CD4-positive, alpha-beta T cell (primary cell): ENCODE results near the gene TSTD1. TPM values are rescaled to one million over a fixed set of nuclear protein-coding genes. Genes with fewer than 3 reads are reported as not detected.

Source experiments
- ATAC-seq: fragments of 200-7000 bp; cut with Tn5 transposase; one replicate; pipeline ENCODE4 v1.10.0; 2022; ENCODE audit warnings: mild to moderate bottlenecking; ENCODE audit not compliant: poor library complexity
- CTCF ChIA-PET: fragments of 350-600 bp; sonication (Branson Sonifier 250); formaldehyde crosslinking; loops from one replicate; lab custom pipeline; 2021; ENCODE audit warnings: antibody characterized with exemption, inconsistent platforms; lab: Charles Lee
- POLR2A ChIA-PET: fragments of 350-600 bp; sonication (Branson Sonifier 250); formaldehyde crosslinking; loops from one replicate; lab custom pipeline; 2021; ENCODE audit warnings: antibody characterized with exemption, inconsistent platforms; lab: Charles Lee
- DNase-seq, 14 experiments: peaks; one replicate each; pipeline ENCODE4 v3.0.0-alpha.2; 2013 to 2020; ENCODE audit warnings: mixed read lengths in 2 of 14
- H3K27ac ChIP-seq, 2 donors: one replicate each; pipeline versions ENCODE4 v1.5.1 to v1.7.0; 2013; ENCODE audit warnings: low read length in 2 of 2, low read depth in 1 of 2, mild to moderate bottlenecking in 1 of 2
- H3K27me3 ChIP-seq, 2 experiments: 1 replicate in 1 of 2; 2 replicates in 1 of 2; pipeline versions ENCODE4 v1.6.1 to v1.7.0; 2013; ENCODE audit warnings: low read length in 2 of 2, control low read depth in 1 of 2, mild to moderate bottlenecking in 1 of 2, moderate library complexity in 1 of 2; ENCODE audit not compliant: insufficient read depth in 2 of 2, control insufficient read depth in 1 of 2
- H3K36me3 ChIP-seq: one replicate; pipeline ENCODE4 v1.6.1; 2013; ENCODE audit warnings: low read length, control low read depth; ENCODE audit not compliant: insufficient read depth
- H3K4me1 ChIP-seq: one replicate; pipeline ENCODE4 v1.6.1; 2013; ENCODE audit warnings: low read length, control low read depth; ENCODE audit not compliant: insufficient read depth
- H3K4me3 ChIP-seq: one replicate; pipeline ENCODE4 v1.5.1; 2013; ENCODE audit warnings: mild to moderate bottlenecking, low read length, moderate library complexity
- H3K9me3 ChIP-seq, 2 experiments: 1 replicate in 1 of 2; 2 replicates in 1 of 2; pipeline versions ENCODE4 v1.6.1 to v1.7.0; 2013; ENCODE audit warnings: low read length in 2 of 2, mild to moderate bottlenecking in 2 of 2, control low read depth in 1 of 2, moderate library complexity in 1 of 2; ENCODE audit not compliant: control insufficient read depth in 1 of 2, insufficient read depth in 1 of 2
- H3K27ac Mint-ChIP-seq: one replicate; pipeline ENCODE4 v1.8.0; 2020; ENCODE audit warnings: mixed read lengths
- H3K27me3 Mint-ChIP-seq: one replicate; pipeline ENCODE4 v1.8.0; 2021; ENCODE audit warnings: mixed read lengths
- H3K36me3 Mint-ChIP-seq: one replicate; pipeline ENCODE4 v1.8.0; 2021; ENCODE audit warnings: low read depth, mixed read lengths
- H3K4me1 Mint-ChIP-seq: one replicate; pipeline ENCODE4 v1.8.0; 2021; ENCODE audit warnings: low read depth, mixed read lengths
- H3K4me3 Mint-ChIP-seq: one replicate; pipeline ENCODE4 v1.8.0; 2020; ENCODE audit warnings: mild to moderate bottlenecking, mixed read lengths
- H3K9me3 Mint-ChIP-seq: one replicate; pipeline ENCODE4 v1.8.0; 2020; ENCODE audit warnings: mixed read lengths
- CTCF ChIP-seq: fragments of 200-600 bp; IDR thresholded peaks from one replicate; pipeline ENCODE4 v1.8.0; 2022; ENCODE audit warnings: antibody characterized with exemption, mild to moderate bottlenecking
- intact Hi-C, 2 experiments: fragments of 100-400 bp; cut with DNase I in 1 of 2; cut with micrococcal nuclease in 1 of 2; formaldehyde crosslinking; loops; one replicate each; pipeline versions ENCODE4 v1.15.1 to v1.9.0; 2023 to 2025; cut with DNase I, micrococcal nuclease
- total RNA-seq, 174 experiments: library from RNA in 2 of 174; stranded (reverse) in 2 of 174; gene quantifications; one replicate each; pipeline ENCODE4 v1.2.3 and lab custom pipeline; 2021 to 2026

TSTD1 gene
- total RNA-seq, 2 experiments from 2014 or later: 38.0 to 40.3 TPM

GRCh38 chr1:161059293-161059692, 20.5 kb upstream of the TSTD1 start:
- Histone ChIP-seq H3K4me3 (no peak overlapping the region), H3K27ac (peak overlapping the region; percentile 13 to 54), H3K4me1 (peaks cover 67% of the 10 kb centered on the region), H3K36me3 (peaks cover 77% of the 10 kb centered on the region), H3K27me3 (no peaks in the 10 kb centered on the region), H3K9me3 (no peaks in the 10 kb centered on the region)
- no peak overlapping the region for H3K4me3 Mint-ChIP-seq
- no peak for TF ChIP-seq CTCF
- ATAC-seq (no peak), DNase-seq (no peak)
- H3K27ac Mint-ChIP-seq: peak overlapping the region; percentile 88
- peaks cover 64% of the 10 kb centered on the region for H3K4me1 Mint-ChIP-seq
- H3K36me3 Mint-ChIP-seq: peaks cover 79% of the 10 kb centered on the region
- CTCF ChIA-PET: interaction anchor here (0.6 to 2.3 kb wide), 3 partner anchors 9 to 38 kb away, joined by 3 to 8 read pairs (median 3); partner anchors contain the start of gene USF1
- no peaks in the 10 kb centered on the region for H3K27me3 Mint-ChIP-seq
- POLR2A ChIA-PET: interaction anchor here (0.8 to 3.1 kb wide), 3 partner anchors 8 to 14 kb away, joined by 3 to 20 read pairs (median 16); partner anchors contain the start of genes ARHGAP30 and USF1
- no peaks in the 10 kb centered on the region for H3K9me3 Mint-ChIP-seq
- intact Hi-C loops: no loop called here

- no peak overlapping the region for H3K4me3 Mint-ChIP-seq
- no peak overlapping the region for H3K27ac Mint-ChIP-seq
- intact Hi-C loops: no loop called here
- H3K36me3 ChIP-seq: peaks cover 91% of the 10 kb centered on the region
- no peaks in the 10 kb centered on the region for H3K9me3 Mint-ChIP-seq
- no peaks in the 10 kb centered on the region for H3K27me3 Mint-ChIP-seq
- no peaks in the 10 kb centered on the region for H3K27me3 ChIP-seq
- ChIA-PET POLR2A (interaction anchor here (0.8 to 2.5 kb wide), 4 partner anchors 10 to 15 kb away, joined by 3 to 22 read pairs (median 7); partner anchors contain the start of genes ARHGAP30 and USF1), CTCF (interaction anchor here (0.9 to 1.3 kb wide), 3 partner anchors 9 to 64 kb away, joined by 3 to 7 read pairs (median 5); partner anchors contain the start of genes ARHGAP30 and USF1)
- H3K4me1 Mint-ChIP-seq: peaks cover 27% of the 10 kb centered on the region
- peak overlapping the region in 1 of 2 donors; percentile 21 for H3K27ac ChIP-seq
- no peaks in the 10 kb centered on the region for H3K9me3 ChIP-seq
- DNase-seq: peak in 1 of 14 experiments; percentile 33
- H3K4me3 ChIP-seq: no peak overlapping the region
- ATAC-seq: no peak
- H3K36me3 Mint-ChIP-seq: peaks cover 77% of the 10 kb centered on the region
- peaks cover 35% of the 10 kb centered on the region for H3K4me1 ChIP-seq
- peak; percentile 32 for TF ChIP-seq CTCF
Measured at GRCh38 chr1:161054805-161055204, 16.0 kb upstream of the TSTD1 start.

- no peak for DNase-seq
- no peak for ATAC-seq
- Histone ChIP-seq H3K4me1 (peaks cover 29% of the 10 kb centered on the region), H3K4me3 (no peak overlapping the region), H3K27me3 (no peaks in the 10 kb centered on the region), H3K36me3 (peaks cover 91% of the 10 kb centered on the region), H3K9me3 (no peaks in the 10 kb centered on the region), H3K27ac (no peak overlapping the region)
- Mint-ChIP-seq H3K4me1 (peaks cover 22% of the 10 kb centered on the region), H3K4me3 (no peak overlapping the region), H3K9me3 (no peaks in the 10 kb centered on the region), H3K36me3 (peaks cover 77% of the 10 kb centered on the region), H3K27ac (no peak overlapping the region), H3K27me3 (no peaks in the 10 kb centered on the region)
- intact Hi-C loops: no loop called here
- POLR2A ChIA-PET: interaction anchor here (0.8 to 2.5 kb wide), 4 partner anchors 9 to 16 kb away, joined by 3 to 22 read pairs (median 7); partner anchors contain the start of genes ARHGAP30 and USF1
- TF ChIP-seq CTCF: no peak
- CTCF ChIA-PET: interaction anchor here (0.9 to 1.3 kb wide), 2 partner anchors 9 to 17 kb away, joined by 5 to 7 read pairs; partner anchors contain the start of genes ARHGAP30 and USF1
Measured at GRCh38 chr1:161054232-161054631, 15.5 kb upstream of the TSTD1 start.
